ENCODE results near the gene TAF11L8. TPM values are rescaled to one million over a fixed set of nuclear protein-coding genes. Genes with fewer than 3 reads are reported as not detected.
"Not testable (repeated sequence)": the region's sequence is repeated elsewhere in the genome, so short reads cannot be mapped to it uniquely, and the experiment has no call there.

TAF11L8 gene
- total RNA-seq = not detected

GRCh38 chr5:17590860-17591259 lies at the start of gene TAF11L8:
TAF11L8 (minus strand) TSS chr5:17590960.
- H3K4me3 Mint-ChIP-seq; ATAC-seq (replicated peaks in 1 of 2); H3K27ac Mint-ChIP-seq; H3K4me1 Mint-ChIP-seq (ENCODE audit: low read depth); H3K9me3 Mint-ChIP-seq; H3K27me3 Mint-ChIP-seq (ENCODE audit: low read depth); DNase-seq; H3K36me3 Mint-ChIP-seq (ENCODE audit: insufficient read depth in 2 of 2): not testable (repeated sequence)

GRCh38 chr5:17634160-17634559 lies 43.4 kb upstream of the TAF11L8 start, which contains the start of gene TAF11L14:
TAF11L14 (plus strand) TSS chr5:17634460.
- ATAC-seq (replicated peaks in 1 of 2) (no peak), DNase-seq (no peak)
- no peak within 1 kb of the TSS for H3K4me3 Mint-ChIP-seq
- no peaks in the 10 kb centered on the region for H3K4me1 Mint-ChIP-seq (ENCODE audit: low read depth)
- H3K27ac Mint-ChIP-seq = no peak within 1 kb of the TSS
- H3K36me3 Mint-ChIP-seq (ENCODE audit: insufficient read depth in 2 of 2) = no peaks in the 10 kb centered on the region
- H3K9me3 Mint-ChIP-seq = peaks cover 2% of the 10 kb centered on the region in 2 donors
- no peaks in the 10 kb centered on the region for H3K27me3 Mint-ChIP-seq (ENCODE audit: low read depth)

GRCh38 chr5:17631788-17632187 lies 41.0 kb upstream of the TAF11L8 start, which contains the start of gene TAF11L13:
TAF11L13 (plus strand) TSS chr5:17632088.
- not testable (repeated sequence) for H3K27ac Mint-ChIP-seq; H3K27me3 Mint-ChIP-seq (ENCODE audit: low read depth); H3K4me1 Mint-ChIP-seq (ENCODE audit: low read depth); H3K36me3 Mint-ChIP-seq (ENCODE audit: insufficient read depth in 2 of 2); DNase-seq; H3K4me3 Mint-ChIP-seq; H3K9me3 Mint-ChIP-seq; ATAC-seq (replicated peaks in 1 of 2)

GRCh38 chr5:17625686-17626085 lies 34.9 kb upstream of the TAF11L8 start:
- DNase-seq = no peak
- no peak overlapping the region for H3K4me3 Mint-ChIP-seq
- no peak overlapping the region for H3K27ac Mint-ChIP-seq
- H3K27me3 Mint-ChIP-seq (ENCODE audit: low read depth) = no peaks in the 10 kb centered on the region
- no peaks in the 10 kb centered on the region for H3K4me1 Mint-ChIP-seq (ENCODE audit: low read depth)
- H3K9me3 Mint-ChIP-seq = peaks cover 3 to 6% of the 10 kb centered on the region in 2 donors
- H3K36me3 Mint-ChIP-seq (ENCODE audit: insufficient read depth in 2 of 2) = no peaks in the 10 kb centered on the region
- ATAC-seq (replicated peaks in 1 of 2) = no peak

GRCh38 chr5:17620627-17621026 lies 29.9 kb upstream of the TAF11L8 start:
- H3K27me3 Mint-ChIP-seq (ENCODE audit: low read depth) = no peaks in the 10 kb centered on the region
- no peaks in the 10 kb centered on the region for H3K4me1 Mint-ChIP-seq (ENCODE audit: low read depth)
- H3K9me3 Mint-ChIP-seq = peaks cover 3 to 7% of the 10 kb centered on the region in 2 donors
- H3K27ac Mint-ChIP-seq = no peak overlapping the region
- H3K36me3 Mint-ChIP-seq (ENCODE audit: insufficient read depth in 2 of 2) = no peaks in the 10 kb centered on the region
- DNase-seq (no peak), ATAC-seq (replicated peaks in 1 of 2) (no peak)
- H3K4me3 Mint-ChIP-seq = no peak overlapping the region

- DNase-seq = no peak
- H3K36me3 Mint-ChIP-seq (ENCODE audit: insufficient read depth in 2 of 2) = no peaks in the 10 kb centered on the region
- H3K27ac Mint-ChIP-seq = no peak overlapping the region
- no peaks in the 10 kb centered on the region for H3K27me3 Mint-ChIP-seq (ENCODE audit: low read depth)
- peaks cover 5 to 7% of the 10 kb centered on the region in 2 donors for H3K9me3 Mint-ChIP-seq
- H3K4me3 Mint-ChIP-seq = no peak overlapping the region
- no peaks in the 10 kb centered on the region for H3K4me1 Mint-ChIP-seq (ENCODE audit: low read depth)
- ATAC-seq (replicated peaks in 1 of 2) = no peak
Measured at GRCh38 chr5:17619354-17619753, 28.6 kb upstream of the TAF11L8 start.

GRCh38 chr5:17614872-17615605 lies 24.3 kb upstream of the TAF11L8 start:
- ATAC-seq (replicated peaks in 1 of 2) (no peak), DNase-seq (no peak)
- Mint-ChIP-seq H3K4me1 (ENCODE audit: low read depth) (no peaks in the 10 kb centered on the region), H3K9me3 (peaks cover 4 to 7% of the 10 kb centered on the region in 2 donors), H3K36me3 (ENCODE audit: insufficient read depth in 2 of 2) (no peaks in the 10 kb centered on the region), H3K27ac (no peak overlapping the region), H3K4me3 (no peak overlapping the region), H3K27me3 (ENCODE audit: low read depth) (no peaks in the 10 kb centered on the region)

GRCh38 chr5:17610092-17610491 lies 19.3 kb upstream of the TAF11L8 start, which contains the start of gene TAF11L12:
TAF11L12 (plus strand) TSS chr5:17610392.
- H3K36me3 Mint-ChIP-seq (ENCODE audit: insufficient read depth in 2 of 2); H3K27ac Mint-ChIP-seq; DNase-seq; ATAC-seq (replicated peaks in 1 of 2); H3K4me3 Mint-ChIP-seq; H3K9me3 Mint-ChIP-seq; H3K27me3 Mint-ChIP-seq (ENCODE audit: low read depth); H3K4me1 Mint-ChIP-seq (ENCODE audit: low read depth): not testable (repeated sequence)

- ATAC-seq (replicated peaks in 1 of 2); H3K27ac Mint-ChIP-seq; H3K4me3 Mint-ChIP-seq; H3K9me3 Mint-ChIP-seq; H3K36me3 Mint-ChIP-seq (ENCODE audit: insufficient read depth in 2 of 2); DNase-seq; H3K27me3 Mint-ChIP-seq (ENCODE audit: low read depth); H3K4me1 Mint-ChIP-seq (ENCODE audit: low read depth): not testable (repeated sequence)
Measured at GRCh38 chr5:17607461-17607860, 16.7 kb upstream of the TAF11L8 start.

GRCh38 chr5:17604951-17605350 lies 14.2 kb upstream of the TAF11L8 start:
- ATAC-seq (replicated peaks in 1 of 2) = no peak
- Mint-ChIP-seq H3K27ac (no peak overlapping the region), H3K4me3 (no peak overlapping the region), H3K9me3 (peaks cover 0 to 8% of the 10 kb centered on the region in 2 donors), H3K4me1 (ENCODE audit: low read depth) (no peaks in the 10 kb centered on the region), H3K27me3 (ENCODE audit: low read depth) (no peaks in the 10 kb centered on the region), H3K36me3 (ENCODE audit: insufficient read depth in 2 of 2) (no peaks in the 10 kb centered on the region)
- no peak for DNase-seq

- not testable (repeated sequence) for H3K4me3 Mint-ChIP-seq; H3K4me1 Mint-ChIP-seq (ENCODE audit: low read depth); DNase-seq; H3K9me3 Mint-ChIP-seq; H3K27me3 Mint-ChIP-seq (ENCODE audit: low read depth); H3K27ac Mint-ChIP-seq; H3K36me3 Mint-ChIP-seq (ENCODE audit: insufficient read depth in 2 of 2); ATAC-seq (replicated peaks in 1 of 2)
Measured at GRCh38 chr5:17603880-17604279, 13.1 kb upstream of the TAF11L8 start, which contains the start of gene TAF11L11. TAF11L11 (plus strand) TSS chr5:17604183.

GRCh38 chr5:17597728-17598127 lies 7.0 kb upstream of the TAF11L8 start, which contains the start of gene TAF11L10:
TAF11L10 (minus strand) TSS chr5:17597828.
- not testable (repeated sequence) for ATAC-seq (replicated peaks in 1 of 2); H3K36me3 Mint-ChIP-seq (ENCODE audit: insufficient read depth in 2 of 2); H3K4me3 Mint-ChIP-seq; H3K27me3 Mint-ChIP-seq (ENCODE audit: low read depth); H3K27ac Mint-ChIP-seq; H3K9me3 Mint-ChIP-seq; H3K4me1 Mint-ChIP-seq (ENCODE audit: low read depth); DNase-seq

- not testable (repeated sequence) for H3K9me3 Mint-ChIP-seq; H3K4me1 Mint-ChIP-seq (ENCODE audit: low read depth); H3K27me3 Mint-ChIP-seq (ENCODE audit: low read depth); ATAC-seq (replicated peaks in 1 of 2); H3K4me3 Mint-ChIP-seq; H3K27ac Mint-ChIP-seq; H3K36me3 Mint-ChIP-seq (ENCODE audit: insufficient read depth in 2 of 2); DNase-seq
Measured at GRCh38 chr5:17594255-17594654, 3.5 kb upstream of the TAF11L8 start, which contains the start of gene TAF11L9. TAF11L9 (minus strand) TSS chr5:17594394.

- H3K9me3 Mint-ChIP-seq = not testable (repeated sequence)
Measured at GRCh38 chr5:17585658-17586057, 5.1 kb downstream of the TAF11L8 start, which contains the start of gene TAF11L7. TAF11L7 (minus strand) TSS chr5:17585758.

More at GRCh38 chr5:17585658-17586057, 5.1 kb downstream of the TAF11L8 start, which contains the start of gene TAF11L7:
- not testable (repeated sequence) for H3K36me3 Mint-ChIP-seq (ENCODE audit: insufficient read depth in 2 of 2); H3K27ac Mint-ChIP-seq; DNase-seq; H3K4me3 Mint-ChIP-seq; H3K4me1 Mint-ChIP-seq (ENCODE audit: low read depth); ATAC-seq (replicated peaks in 1 of 2); H3K27me3 Mint-ChIP-seq (ENCODE audit: low read depth)
